ENCODE data around the gene KIF18B.

KIF18B gene

GRCh38 chr17:44915862-44916780, 31.5 kb downstream of the KIF18B start:
- no peak for DNase-seq

- DNase-seq = no peak
Measured at GRCh38 chr17:44915321-44915726, 32.2 kb downstream of the KIF18B start, which contains the start of gene GFAP. Gene GFAP (minus strand): TSS chr17:44915500. CDS start chr17:44915486, 14 bp downstream.

- DNase-seq = no peak
Measured at GRCh38 chr17:44914698-44915271, 32.8 kb downstream of the KIF18B start.

- no peak for DNase-seq
Measured at GRCh38 chr17:44914148-44914547, 33.4 kb downstream of the KIF18B start.

GRCh38 chr17:44913676-44914075, 33.9 kb downstream of the KIF18B start:
- DNase-seq = no peak

GRCh38 chr17:44912763-44913544, 34.6 kb downstream of the KIF18B start:
- no peak for DNase-seq

GRCh38 chr17:44911133-44912001, 36.2 kb downstream of the KIF18B start:
- DNase-seq = peak; percentile 17

GRCh38 chr17:44910231-44911106, 37.1 kb downstream of the KIF18B start:
- no peak for DNase-seq

GRCh38 chr17:44909681-44910144, 37.9 kb downstream of the KIF18B start:
- no peak for DNase-seq

- DNase-seq = no peak
Measured at GRCh38 chr17:44908761-44909326, 38.7 kb downstream of the KIF18B start.

- DNase-seq = no peak
Measured at GRCh38 chr17:44907729-44908470, 39.7 kb downstream of the KIF18B start.

- no peak for DNase-seq
Measured at GRCh38 chr17:44906763-44907728, 40.5 kb downstream of the KIF18B start.

GRCh38 chr17:44906010-44906646, 41.4 kb downstream of the KIF18B start:
- no peak for DNase-seq

GRCh38 chr17:44905006-44906000, 42.3 kb downstream of the KIF18B start:
- no peak for DNase-seq

GRCh38 chr17:44904001-44904984, 43.3 kb downstream of the KIF18B start:
- no peak for DNase-seq

Measured in SHP77 treated with DMSO at 0.1 percent for 48 hours (cell line).